Measurements from ENCODE around the gene PTPRCAP.

- no peak for TF ChIP-seq CTCF (IDR thresholded peaks at IDR 0.05; ENCODE audit: low read depth, low read length)
- TF ChIP-seq POLR2A (IDR thresholded peaks at IDR 0.05; ENCODE audit: extremely low read depth, insufficient read length) = no peak
- TF ChIP-seq MYC (IDR thresholded peaks at IDR 0.05; ENCODE audit: low read depth, low read length) = no peak
- no peak for TF ChIP-seq MAX (IDR thresholded peaks at IDR 0.05; ENCODE audit: low read depth, low read length)
Observed at GRCh38 chr11:67387518-67387917, 50.0 kb downstream of the PTPRCAP start.

Measured in NB4 (cell line).